Calu3 (cell line): ENCODE results near the gene DSCAML1. TPM values are rescaled to one million over a fixed set of nuclear protein-coding genes. Genes with fewer than 3 reads are reported as not detected.

ENCODE experiments used
- BruUV-seq: library from RNA; stranded (reverse); fragments of 400-500 nt; replicated peaks from 2 replicates; lab custom pipeline; 2021; lab: Mats Ljungman, UMichigan
- CTCF ChIA-PET: fragments of 300-600 bp; sonication (Branson Sonifier 250); formaldehyde crosslinking; loops from one replicate; lab custom pipeline; 2022; ENCODE audit warnings: antibody characterized with exemption; lab: Charles Lee
- DNase-seq: peaks from one replicate; pipeline ENCODE4 v3.0.0; 2022
- H3K27ac Mint-ChIP-seq: one replicate; pipeline ENCODE4 v1.8.0; 2022; ENCODE audit warnings: mixed read lengths; ENCODE audit not compliant: unreplicated experiment
- H3K27me3 Mint-ChIP-seq: one replicate; pipeline ENCODE4 v1.8.0; 2022; ENCODE audit warnings: mixed read lengths; ENCODE audit not compliant: unreplicated experiment
- H3K36me3 Mint-ChIP-seq: one replicate; pipeline ENCODE4 v1.8.0; 2022; ENCODE audit warnings: mild to moderate bottlenecking, moderate library complexity, mixed read lengths; ENCODE audit not compliant: insufficient read depth, unreplicated experiment
- H3K4me1 Mint-ChIP-seq: one replicate; pipeline ENCODE4 v1.8.0; 2022; ENCODE audit warnings: mild to moderate bottlenecking, low read depth, mixed read lengths; ENCODE audit not compliant: unreplicated experiment
- H3K4me3 Mint-ChIP-seq: one replicate; pipeline ENCODE4 v1.8.0; 2022; ENCODE audit warnings: mild to moderate bottlenecking, low read depth, moderate library complexity, mixed read lengths; ENCODE audit not compliant: unreplicated experiment
- H3K9me3 Mint-ChIP-seq: one replicate; pipeline ENCODE4 v1.8.0; 2022; ENCODE audit warnings: low read depth, mixed read lengths; ENCODE audit not compliant: unreplicated experiment
- CTCF ChIP-seq: fragments of 200-600 bp; IDR thresholded peaks from one replicate; pipeline ENCODE4 v1.8.0; 2022; ENCODE audit warnings: antibody characterized with exemption; ENCODE audit not compliant: unreplicated experiment
- intact Hi-C: fragments of 100-400 bp; cut with micrococcal nuclease; formaldehyde crosslinking; loops from one replicate; pipeline ENCODE4 v1.10.0; 2022; ENCODE audit not compliant: unreplicated experiment
- total RNA-seq: library from RNA; stranded (reverse); gene quantifications from 2 replicates; pipeline ENCODE4 v1.2.3, GENCODE V29; 2022

DSCAML1 gene
- total RNA-seq, 1 experiment from 2014 or later: 0.07 TPM

GRCh38 chr11:117462183-117462863, 334.7 kb downstream of the DSCAML1 start:
- CTCF ChIA-PET: no interaction called here

DNA sequence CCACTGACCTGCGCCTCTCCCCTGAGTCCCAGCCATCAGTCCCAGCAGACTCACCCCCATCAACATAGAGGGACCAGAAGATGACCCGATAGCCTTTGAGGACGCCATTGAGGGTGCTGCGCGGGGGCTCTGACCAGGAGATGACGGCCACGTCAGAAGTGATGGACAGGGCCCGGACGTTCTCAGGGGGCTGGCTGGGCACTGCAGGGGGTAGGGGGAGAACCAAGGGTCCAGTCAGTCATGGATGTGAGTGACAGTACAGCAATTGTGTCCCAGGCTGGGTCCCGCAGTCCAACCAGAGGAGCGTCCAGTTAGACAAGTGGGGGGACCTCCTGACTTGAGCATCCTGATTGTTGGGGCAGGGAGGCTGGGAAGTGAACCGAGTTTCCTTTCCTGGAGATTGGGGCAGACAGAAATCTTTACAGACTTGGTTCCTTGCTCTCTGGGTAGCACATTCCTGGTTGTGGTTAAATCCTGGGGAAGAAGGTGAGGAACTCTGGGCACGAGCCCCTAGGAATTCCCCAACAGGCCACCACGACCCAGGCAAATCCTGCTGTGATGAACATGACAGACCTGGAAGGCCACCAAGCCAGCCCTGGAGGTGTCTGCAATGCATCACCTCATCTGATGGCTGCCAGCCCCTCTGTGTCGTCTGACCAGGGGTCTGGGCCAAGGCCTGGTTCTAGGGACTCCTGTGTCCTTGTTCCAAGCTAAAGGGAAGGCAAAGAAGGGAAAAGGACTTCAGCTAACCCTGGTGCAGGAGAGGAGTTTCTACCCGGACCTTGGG, 335.4 kb downstream of the DSCAML1 start:
- Mint-ChIP-seq H3K27me3 (peaks cover 75% of the 10 kb centered on the region), H3K27ac (no peak overlapping the region), H3K9me3 (no peaks in the 10 kb centered on the region), H3K4me1 (no peaks in the 10 kb centered on the region), H3K36me3 (no peaks in the 10 kb centered on the region), H3K4me3 (no peak overlapping the region)
- BruUV-seq: no TSS peak
- CTCF ChIA-PET: no interaction called here
- intact Hi-C loops: no loop called here
- no peak for DNase-seq
- TF ChIP-seq CTCF: no peak

More at GRCh38 chr11:117462183-117462863, 334.7 kb downstream of the DSCAML1 start:
- no TSS peak for BruUV-seq
- no peak overlapping the region for H3K4me3 Mint-ChIP-seq
- peaks cover 5% of the 10 kb centered on the region for H3K36me3 Mint-ChIP-seq
- no peaks in the 10 kb centered on the region for H3K9me3 Mint-ChIP-seq
- TF ChIP-seq CTCF: no peak
- H3K27ac Mint-ChIP-seq: no peak overlapping the region
- H3K27me3 Mint-ChIP-seq: peaks cover 82% of the 10 kb centered on the region
- DNase-seq: no peak
- intact Hi-C loops: no loop called here
- H3K4me1 Mint-ChIP-seq: no peaks in the 10 kb centered on the region

DNA sequence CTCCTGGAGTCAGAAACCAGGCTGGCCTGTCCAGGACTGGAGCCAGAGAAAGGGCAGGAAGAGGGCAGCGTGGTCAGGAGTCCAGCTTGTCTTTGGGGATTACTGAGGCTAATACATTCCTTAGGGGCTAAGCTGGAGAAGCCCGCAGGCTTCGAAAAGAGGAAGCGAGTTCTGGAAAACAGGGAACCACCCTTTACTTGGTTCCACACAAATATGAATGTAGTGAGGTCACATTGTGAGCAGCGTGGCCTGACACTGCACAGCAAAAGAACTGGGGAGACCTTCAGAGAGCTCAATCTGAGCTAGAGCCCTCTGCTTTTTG, 337.1 kb downstream of the DSCAML1 start:
- peaks cover 68% of the 10 kb centered on the region for H3K27me3 Mint-ChIP-seq

More for the DNA sequence above, 337.1 kb downstream of the DSCAML1 start:
- BruUV-seq: no TSS peak
- no peak for TF ChIP-seq CTCF
- intact Hi-C loops: no loop called here
- Mint-ChIP-seq H3K36me3 (no peaks in the 10 kb centered on the region), H3K27ac (no peak overlapping the region), H3K9me3 (no peaks in the 10 kb centered on the region), H3K4me1 (no peaks in the 10 kb centered on the region), H3K4me3 (no peak overlapping the region)
- CTCF ChIA-PET: no interaction called here
- DNase-seq: no peak
